ENCODE data around the gene RCN2.
A peak's percentile ranks its signal among the peaks of the same experiment; 100 is the strongest.

The RCN2 gene

DNA sequence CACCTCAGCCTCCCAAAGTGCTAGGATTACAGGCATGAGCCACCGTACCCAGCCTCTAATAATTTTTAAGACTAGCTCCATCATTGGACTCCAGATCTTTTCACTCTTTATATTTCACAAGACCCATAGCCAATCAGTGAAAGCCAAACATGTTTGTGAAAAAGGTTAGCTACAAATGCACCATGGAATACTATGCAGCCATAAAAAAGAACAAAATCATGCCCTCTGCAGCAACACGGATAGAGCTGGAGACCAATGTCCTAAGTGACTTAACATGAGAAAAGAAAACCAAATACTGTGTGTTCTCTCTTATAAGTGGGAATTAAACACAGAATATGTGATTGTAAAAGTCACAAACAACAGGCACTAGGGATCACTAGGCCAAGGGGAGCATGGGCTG is 29.6 kb upstream of the RCN2 start:
- Mint-ChIP-seq H3K27me3 (ENCODE audit: low read depth) (peaks cover 4% of the 10 kb centered on the region), H3K27ac (no peak overlapping the region), H3K4me3 (no peak overlapping the region), H3K36me3 (ENCODE audit: low read depth) (peaks cover 27% of the 10 kb centered on the region), H3K9me3 (peaks cover 20% of the 10 kb centered on the region), H3K4me1 (peaks cover 23% of the 10 kb centered on the region)
- TF ChIP-seq, protein P1, sequence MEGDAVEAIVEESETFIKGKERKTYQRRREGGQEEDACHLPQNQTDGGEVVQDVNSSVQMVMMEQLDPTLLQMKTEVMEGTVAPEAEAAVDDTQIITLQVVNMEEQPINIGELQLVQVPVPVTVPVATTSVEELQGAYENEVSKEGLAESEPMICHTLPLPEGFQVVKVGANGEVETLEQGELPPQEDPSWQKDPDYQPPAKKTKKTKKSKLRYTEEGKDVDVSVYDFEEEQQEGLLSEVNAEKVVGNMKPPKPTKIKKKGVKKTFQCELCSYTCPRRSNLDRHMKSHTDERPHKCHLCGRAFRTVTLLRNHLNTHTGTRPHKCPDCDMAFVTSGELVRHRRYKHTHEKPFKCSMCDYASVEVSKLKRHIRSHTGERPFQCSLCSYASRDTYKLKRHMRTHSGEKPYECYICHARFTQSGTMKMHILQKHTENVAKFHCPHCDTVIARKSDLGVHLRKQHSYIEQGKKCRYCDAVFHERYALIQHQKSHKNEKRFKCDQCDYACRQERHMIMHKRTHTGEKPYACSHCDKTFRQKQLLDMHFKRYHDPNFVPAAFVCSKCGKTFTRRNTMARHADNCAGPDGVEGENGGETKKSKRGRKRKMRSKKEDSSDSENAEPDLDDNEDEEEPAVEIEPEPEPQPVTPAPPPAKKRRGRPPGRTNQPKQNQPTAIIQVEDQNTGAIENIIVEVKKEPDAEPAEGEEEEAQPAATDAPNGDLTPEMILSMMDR (IDR thresholded peaks at IDR 0.05; ENCODE audit: unreplicated experiment in 3 of 3), result no peak

DNA sequence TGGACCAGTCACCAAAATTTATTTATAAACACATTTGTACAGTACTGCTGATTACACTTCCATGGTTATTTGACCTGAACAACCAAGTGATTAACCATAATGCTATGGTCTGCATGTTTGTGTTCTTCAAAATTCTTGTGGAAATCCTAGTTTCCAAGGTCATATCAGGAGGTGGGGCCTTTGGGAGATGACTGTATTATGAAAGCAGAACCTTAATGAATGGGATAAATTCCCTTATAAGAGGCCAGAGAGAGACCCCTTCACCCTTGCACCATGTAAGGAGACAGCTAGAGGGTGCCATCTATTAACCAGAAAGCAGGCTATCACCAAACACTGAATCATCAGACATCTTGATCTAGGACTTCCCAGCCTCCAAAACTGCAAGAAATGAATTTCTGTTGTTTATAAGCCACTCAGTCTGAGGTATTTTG is 28.3 kb upstream of the RCN2 start:
- Mint-ChIP-seq H3K4me3 (peak overlapping the region; percentile 94 to 98 (median 95)), H3K9me3 (peaks cover 12% of the 10 kb centered on the region), H3K36me3 (ENCODE audit: low read depth) (peaks cover 19% of the 10 kb centered on the region), H3K4me1 (peaks cover 29% of the 10 kb centered on the region), H3K27me3 (ENCODE audit: low read depth) (peaks cover 4% of the 10 kb centered on the region), H3K27ac (peak overlapping the region; percentile 61 to 92 (median 61))
- TF ChIP-seq, protein P1 (IDR thresholded peaks at IDR 0.05; ENCODE audit: unreplicated experiment in 3 of 3), result peak in 1 of 3 experiments; percentile 21

- Mint-ChIP-seq H3K4me1 (peaks cover 29% of the 10 kb centered on the region), H3K27ac (peak overlapping the region; percentile 89 to 96 (median 92)), H3K27me3 (ENCODE audit: low read depth) (peaks cover 4% of the 10 kb centered on the region), H3K4me3 (peak overlapping the region; percentile 94 to 98 (median 95)), H3K36me3 (ENCODE audit: low read depth) (peaks cover 8% of the 10 kb centered on the region), H3K9me3 (peaks cover 2% of the 10 kb centered on the region)
- TF ChIP-seq, protein P1 (IDR thresholded peaks at IDR 0.05; ENCODE audit: unreplicated experiment in 3 of 3), result no peak
Measured at GRCh38 chr15:76904461-76905012, 27.0 kb upstream of the RCN2 start.

DNA sequence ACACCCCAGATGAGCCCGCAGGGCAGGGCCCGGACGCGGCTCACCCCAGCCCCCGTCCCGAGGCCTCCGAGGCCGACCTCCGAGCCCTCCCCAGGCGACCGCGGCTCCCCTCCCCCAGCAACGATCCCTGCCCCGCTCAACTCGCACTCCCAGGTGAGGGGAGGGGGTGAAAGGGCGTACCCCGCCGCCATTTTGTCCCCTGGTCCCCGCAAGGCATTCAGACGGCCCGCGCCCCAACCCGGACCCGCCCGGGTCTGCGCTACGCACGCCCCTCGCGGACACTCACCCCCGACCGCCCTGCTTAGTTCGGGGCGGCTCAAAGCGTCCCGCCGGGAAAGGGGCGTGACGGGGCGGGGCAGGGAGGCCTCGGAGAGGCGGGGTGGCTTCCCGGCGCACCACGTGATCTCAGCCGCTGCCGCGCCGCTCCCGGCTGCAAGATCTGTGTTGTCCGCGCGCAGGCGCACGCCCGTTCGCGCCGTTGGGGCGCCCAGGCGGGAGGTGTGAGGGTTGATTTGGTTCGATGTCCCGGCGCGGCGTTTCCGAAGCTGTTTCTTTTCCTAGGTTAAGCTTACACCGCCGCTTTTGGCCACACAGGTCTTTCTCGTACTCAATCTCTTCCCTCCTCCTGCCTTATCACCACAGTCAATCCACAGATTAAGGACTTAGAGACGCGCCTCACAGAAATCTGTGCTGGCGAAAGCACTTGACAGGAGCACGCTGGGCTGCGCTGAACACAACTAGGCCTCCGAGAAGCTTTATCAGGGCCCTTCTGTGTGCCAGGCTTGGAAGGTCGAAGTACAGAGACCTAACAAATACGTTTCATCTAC is 26.3 kb upstream of the RCN2 start, which contains the start of gene SCAPER:
Gene SCAPER, minus strand, starts transcription at position 328 of the 827 bp plus-strand sequence. CDS start 21,523 bp downstream, outside the sequence.
- Mint-ChIP-seq H3K27me3 (ENCODE audit: low read depth) (peaks cover 4% of the 10 kb centered on the region), H3K4me3 (peak within 1 kb of the TSS; percentile 94 to 98 (median 95))
- TF ChIP-seq, protein P1 (IDR thresholded peaks at IDR 0.05; ENCODE audit: unreplicated experiment in 3 of 3), result peak in 1 of 3 experiments; percentile 15

DNA sequence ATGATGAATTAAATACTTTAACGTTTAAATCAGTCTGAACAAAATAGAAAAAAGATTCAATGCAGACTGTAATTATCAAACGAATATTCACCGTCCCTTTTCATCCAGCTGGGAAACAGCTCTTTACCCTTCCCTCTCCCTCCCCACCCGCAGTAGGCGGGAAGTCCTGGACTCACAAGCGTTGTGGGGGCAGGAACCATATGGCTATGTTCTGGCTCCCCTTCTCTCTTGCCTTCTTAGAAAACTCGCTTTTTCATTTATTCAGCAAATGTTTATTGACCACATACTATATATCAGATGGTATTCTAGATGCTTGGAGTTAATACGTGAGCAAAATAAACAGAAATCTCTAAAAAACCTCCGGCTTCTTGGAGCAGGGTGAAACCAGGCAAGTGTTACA is 25.7 kb upstream of the RCN2 start:
- TF ChIP-seq, protein P1 (IDR thresholded peaks at IDR 0.05; ENCODE audit: unreplicated experiment in 3 of 3), result no peak
- H3K9me3 Mint-ChIP-seq, result no peaks in the 10 kb centered on the region
- H3K27me3 Mint-ChIP-seq (ENCODE audit: low read depth), result peaks cover 4% of the 10 kb centered on the region
- H3K36me3 Mint-ChIP-seq (ENCODE audit: low read depth), result no peaks in the 10 kb centered on the region
- H3K4me3 Mint-ChIP-seq, result peak overlapping the region; percentile 94 to 98 (median 95)
- peak overlapping the region; percentile 89 to 97 (median 92) for H3K27ac Mint-ChIP-seq
- H3K4me1 Mint-ChIP-seq, result peaks cover 29% of the 10 kb centered on the region

More for the DNA sequence above, 26.3 kb upstream of the RCN2 start, which contains the start of gene SCAPER:
- peaks cover 4% of the 10 kb centered on the region for H3K36me3 Mint-ChIP-seq (ENCODE audit: low read depth)
- peaks cover 29% of the 10 kb centered on the region for H3K4me1 Mint-ChIP-seq
- H3K27ac Mint-ChIP-seq, result peak within 1 kb of the TSS; percentile 89 to 97 (median 92)
- no peaks in the 10 kb centered on the region for H3K9me3 Mint-ChIP-seq

Data from nephron (organoid).